Measurements from ENCODE around the gene ALDH1A2.
"Not testable (repeated sequence)": the region's sequence is repeated elsewhere in the genome, so short reads cannot be mapped to it uniquely, and the experiment has no call there.

ALDH1A2 gene

DNA sequence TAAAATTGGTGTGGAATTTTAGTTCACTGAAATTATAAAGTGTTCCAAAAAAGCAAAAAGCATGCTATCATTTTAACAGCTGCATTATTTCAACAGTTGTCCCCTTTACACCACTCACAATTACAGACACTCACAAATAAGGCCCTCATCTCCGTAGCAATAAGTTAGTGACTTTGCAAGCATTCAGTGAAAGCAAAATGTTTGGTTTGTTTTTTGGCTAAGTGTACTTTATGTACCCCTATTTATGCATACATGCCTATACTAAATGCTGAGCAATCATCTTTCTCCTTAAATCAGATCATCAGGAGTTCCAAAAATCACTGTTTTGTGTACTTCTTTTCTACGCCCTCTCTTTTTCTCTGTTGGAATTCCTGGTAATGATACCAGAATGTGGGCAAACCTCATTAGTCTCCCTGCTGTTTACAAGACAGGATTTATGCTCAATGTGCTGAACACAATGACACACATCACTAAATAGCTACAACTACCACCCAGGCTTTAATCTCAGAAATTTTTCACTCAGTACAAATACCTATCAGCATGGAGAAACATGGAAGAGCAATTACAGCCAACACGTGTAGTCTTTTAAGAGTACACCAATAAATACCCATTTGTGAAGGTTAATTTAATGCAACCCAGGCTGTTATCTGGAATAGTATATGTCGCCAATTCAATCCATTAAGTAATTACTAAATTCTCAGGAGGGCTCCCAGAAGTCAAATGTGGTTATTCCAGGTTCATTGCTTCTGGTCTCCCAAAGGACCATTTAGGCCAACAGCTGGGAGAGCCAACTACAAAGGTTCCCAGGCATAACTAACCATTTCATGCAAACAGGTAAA lies 12.0 kb downstream of the ALDH1A2 start:
- H3K27me3 ChIP-seq (ENCODE audit: low read depth, low read length): no peaks in the 10 kb centered on the region
- no peak overlapping the region for H3K27ac ChIP-seq (ENCODE audit: low read length)
- no peaks in the 10 kb centered on the region for H3K36me3 ChIP-seq (ENCODE audit: control insufficient read depth in 1 of 2, insufficient read depth in 2 of 2, low read length in 2 of 2)
- no peaks in the 10 kb centered on the region for H3K4me1 ChIP-seq (ENCODE audit: control insufficient read depth in 1 of 2, insufficient read depth in 2 of 2, low read length in 2 of 2)
- no peak overlapping the region for H3K4me3 ChIP-seq (ENCODE audit: low read depth in 1 of 2, low read length in 2 of 2)
- H3K9me3 ChIP-seq (ENCODE audit: control insufficient read depth in 1 of 2, low read length in 2 of 2): no peaks in the 10 kb centered on the region

- H3K36me3 ChIP-seq (ENCODE audit: control insufficient read depth in 1 of 2, insufficient read depth in 2 of 2, low read length in 2 of 2): no peaks in the 10 kb centered on the region
- H3K9me3 ChIP-seq (ENCODE audit: control insufficient read depth in 1 of 2, low read length in 2 of 2): no peaks in the 10 kb centered on the region
- H3K27me3 ChIP-seq (ENCODE audit: low read depth, low read length): no peaks in the 10 kb centered on the region
- no peaks in the 10 kb centered on the region for H3K4me1 ChIP-seq (ENCODE audit: control insufficient read depth in 1 of 2, insufficient read depth in 2 of 2, low read length in 2 of 2)
- H3K27ac ChIP-seq (ENCODE audit: low read length): no peak overlapping the region
- no peak overlapping the region for H3K4me3 ChIP-seq (ENCODE audit: low read depth in 1 of 2, low read length in 2 of 2)
These were observed 13.2 kb downstream of the ALDH1A2 start for GRCh38 chr15:58052334-58052733.

GRCh38 chr15:58049520-58050227 lies 15.8 kb downstream of the ALDH1A2 start:
- no peaks in the 10 kb centered on the region for H3K36me3 ChIP-seq (ENCODE audit: control insufficient read depth in 1 of 2, insufficient read depth in 2 of 2, low read length in 2 of 2)
- H3K4me1 ChIP-seq (ENCODE audit: control insufficient read depth in 1 of 2, insufficient read depth in 2 of 2, low read length in 2 of 2): no peaks in the 10 kb centered on the region
- no peaks in the 10 kb centered on the region for H3K27me3 ChIP-seq (ENCODE audit: low read depth, low read length)
- H3K9me3 ChIP-seq (ENCODE audit: control insufficient read depth in 1 of 2, low read length in 2 of 2): no peaks in the 10 kb centered on the region
- H3K27ac ChIP-seq (ENCODE audit: low read length): no peak overlapping the region
- no peak overlapping the region for H3K4me3 ChIP-seq (ENCODE audit: low read depth in 1 of 2, low read length in 2 of 2)

GRCh38 chr15:58048261-58048660 lies 17.2 kb downstream of the ALDH1A2 start:
- Histone ChIP-seq H3K4me1 (ENCODE audit: control insufficient read depth in 1 of 2, insufficient read depth in 2 of 2, low read length in 2 of 2) (no peaks in the 10 kb centered on the region), H3K27ac (ENCODE audit: low read length) (no peak overlapping the region), H3K27me3 (ENCODE audit: low read depth, low read length) (no peaks in the 10 kb centered on the region), H3K9me3 (ENCODE audit: control insufficient read depth in 1 of 2, low read length in 2 of 2) (no peaks in the 10 kb centered on the region), H3K36me3 (ENCODE audit: control insufficient read depth in 1 of 2, insufficient read depth in 2 of 2, low read length in 2 of 2) (no peaks in the 10 kb centered on the region), H3K4me3 (ENCODE audit: low read depth in 1 of 2, low read length in 2 of 2) (no peak overlapping the region)

GRCh38 chr15:58047149-58047548 lies 18.4 kb downstream of the ALDH1A2 start:
- no peaks in the 10 kb centered on the region for H3K27me3 ChIP-seq (ENCODE audit: low read depth, low read length)
- H3K4me3 ChIP-seq (ENCODE audit: low read depth in 1 of 2, low read length in 2 of 2): no peak overlapping the region
- no peak overlapping the region for H3K27ac ChIP-seq (ENCODE audit: low read length)
- no peaks in the 10 kb centered on the region for H3K9me3 ChIP-seq (ENCODE audit: control insufficient read depth in 1 of 2, low read length in 2 of 2)
- H3K4me1 ChIP-seq (ENCODE audit: control insufficient read depth in 1 of 2, insufficient read depth in 2 of 2, low read length in 2 of 2): no peaks in the 10 kb centered on the region
- H3K36me3 ChIP-seq (ENCODE audit: control insufficient read depth in 1 of 2, insufficient read depth in 2 of 2, low read length in 2 of 2): no peaks in the 10 kb centered on the region

GRCh38 chr15:58046467-58046866 lies 19.0 kb downstream of the ALDH1A2 start:
- Histone ChIP-seq H3K4me1 (ENCODE audit: control insufficient read depth in 1 of 2, insufficient read depth in 2 of 2, low read length in 2 of 2) (no peaks in the 10 kb centered on the region), H3K27ac (ENCODE audit: low read length) (no peak overlapping the region), H3K27me3 (ENCODE audit: low read depth, low read length) (no peaks in the 10 kb centered on the region), H3K4me3 (ENCODE audit: low read depth in 1 of 2, low read length in 2 of 2) (no peak overlapping the region), H3K9me3 (ENCODE audit: control insufficient read depth in 1 of 2, low read length in 2 of 2) (no peaks in the 10 kb centered on the region), H3K36me3 (ENCODE audit: control insufficient read depth in 1 of 2, insufficient read depth in 2 of 2, low read length in 2 of 2) (no peaks in the 10 kb centered on the region)

- H3K36me3 ChIP-seq (ENCODE audit: control insufficient read depth in 1 of 2, insufficient read depth in 2 of 2, low read length in 2 of 2); H3K4me1 ChIP-seq (ENCODE audit: control insufficient read depth in 1 of 2, insufficient read depth in 2 of 2, low read length in 2 of 2); H3K27ac ChIP-seq (ENCODE audit: low read length); H3K27me3 ChIP-seq (ENCODE audit: low read depth, low read length); H3K4me3 ChIP-seq (ENCODE audit: low read depth in 1 of 2, low read length in 2 of 2); H3K9me3 ChIP-seq (ENCODE audit: control insufficient read depth in 1 of 2, low read length in 2 of 2): not testable (repeated sequence)
These were observed 20.1 kb downstream of the ALDH1A2 start for GRCh38 chr15:58045376-58045775.

- Histone ChIP-seq H3K9me3 (ENCODE audit: control insufficient read depth in 1 of 2, low read length in 2 of 2) (no peaks in the 10 kb centered on the region), H3K4me3 (ENCODE audit: low read depth in 1 of 2, low read length in 2 of 2) (no peak overlapping the region), H3K27ac (ENCODE audit: low read length) (no peak overlapping the region), H3K4me1 (ENCODE audit: control insufficient read depth in 1 of 2, insufficient read depth in 2 of 2, low read length in 2 of 2) (no peaks in the 10 kb centered on the region), H3K36me3 (ENCODE audit: control insufficient read depth in 1 of 2, insufficient read depth in 2 of 2, low read length in 2 of 2) (no peaks in the 10 kb centered on the region), H3K27me3 (ENCODE audit: low read depth, low read length) (no peaks in the 10 kb centered on the region)
These were observed 21.0 kb downstream of the ALDH1A2 start for GRCh38 chr15:58044551-58044950.

GRCh38 chr15:58043192-58043903 lies 22.2 kb downstream of the ALDH1A2 start:
- Histone ChIP-seq H3K27ac (ENCODE audit: low read length) (no peak overlapping the region), H3K9me3 (ENCODE audit: control insufficient read depth in 1 of 2, low read length in 2 of 2) (no peaks in the 10 kb centered on the region), H3K36me3 (ENCODE audit: control insufficient read depth in 1 of 2, insufficient read depth in 2 of 2, low read length in 2 of 2) (no peaks in the 10 kb centered on the region), H3K4me3 (ENCODE audit: low read depth in 1 of 2, low read length in 2 of 2) (no peak overlapping the region), H3K27me3 (ENCODE audit: low read depth, low read length) (no peaks in the 10 kb centered on the region), H3K4me1 (ENCODE audit: control insufficient read depth in 1 of 2, insufficient read depth in 2 of 2, low read length in 2 of 2) (no peaks in the 10 kb centered on the region)

DNA sequence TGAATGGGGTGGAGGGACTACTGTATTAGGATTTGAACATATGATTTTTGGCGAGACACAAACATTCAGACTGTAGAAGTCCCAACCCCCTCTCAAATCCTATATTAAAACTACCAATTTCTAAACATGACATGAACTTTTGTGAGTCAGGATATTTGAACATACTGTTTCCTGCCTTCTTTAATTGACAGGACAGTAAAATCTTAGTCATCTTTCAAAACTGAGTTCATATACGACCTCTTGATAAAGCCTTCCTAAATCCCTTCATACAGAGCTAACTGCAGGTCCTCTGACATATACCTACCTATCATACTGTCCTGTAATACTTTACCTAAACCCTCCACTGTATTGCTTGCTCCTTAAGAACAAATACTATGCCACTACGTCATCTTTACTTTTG lies 23.5 kb downstream of the ALDH1A2 start:
- H3K36me3 ChIP-seq (ENCODE audit: control insufficient read depth in 1 of 2, insufficient read depth in 2 of 2, low read length in 2 of 2): no peaks in the 10 kb centered on the region
- no peaks in the 10 kb centered on the region for H3K9me3 ChIP-seq (ENCODE audit: control insufficient read depth in 1 of 2, low read length in 2 of 2)
- no peak overlapping the region for H3K27ac ChIP-seq (ENCODE audit: low read length)
- no peaks in the 10 kb centered on the region for H3K27me3 ChIP-seq (ENCODE audit: low read depth, low read length)
- H3K4me3 ChIP-seq (ENCODE audit: low read depth in 1 of 2, low read length in 2 of 2): no peak overlapping the region
- H3K4me1 ChIP-seq (ENCODE audit: control insufficient read depth in 1 of 2, insufficient read depth in 2 of 2, low read length in 2 of 2): no peaks in the 10 kb centered on the region

DNA sequence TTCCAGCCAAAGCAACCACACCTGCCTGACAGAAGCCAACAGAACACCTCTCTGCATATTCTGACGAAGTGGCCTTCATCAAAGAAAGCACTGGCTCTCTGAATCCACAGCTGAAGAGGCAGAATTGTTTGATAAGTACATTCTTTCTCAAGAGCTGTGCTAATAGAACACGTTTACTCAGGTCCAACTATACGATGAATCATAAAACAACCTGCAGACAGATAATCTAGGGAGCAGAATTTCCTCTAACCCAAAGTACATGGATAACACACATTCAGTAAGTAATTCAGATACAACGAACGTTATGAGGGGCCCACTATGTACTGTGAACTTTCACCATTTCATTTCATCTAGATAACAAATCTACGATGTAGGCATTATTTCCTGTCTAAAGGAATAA lies 25.4 kb downstream of the ALDH1A2 start:
- no peaks in the 10 kb centered on the region for H3K27me3 ChIP-seq (ENCODE audit: low read depth, low read length)
- H3K4me3 ChIP-seq (ENCODE audit: low read depth in 1 of 2, low read length in 2 of 2): no peak overlapping the region
- H3K27ac ChIP-seq (ENCODE audit: low read length): no peak overlapping the region
- no peaks in the 10 kb centered on the region for H3K4me1 ChIP-seq (ENCODE audit: control insufficient read depth in 1 of 2, insufficient read depth in 2 of 2, low read length in 2 of 2)
- no peaks in the 10 kb centered on the region for H3K36me3 ChIP-seq (ENCODE audit: control insufficient read depth in 1 of 2, insufficient read depth in 2 of 2, low read length in 2 of 2)
- H3K9me3 ChIP-seq (ENCODE audit: control insufficient read depth in 1 of 2, low read length in 2 of 2): no peaks in the 10 kb centered on the region
